Esophagus muscularis mucosa (tissue), 3 donors: ENCODE results near the gene BCAS1.

Experiments used
- POLR2A ChIP-seq: fragments of 450-650 bp; IDR thresholded peaks from one replicate; pipeline ENCODE4 v1.6.1; 2017; ENCODE audit warnings: antibody characterized with exemption, moderate library complexity, mild to moderate bottlenecking, low read depth
- TF ChIP-seq, protein P1 (sequence below), 3 experiments: fragments of 200-600 bp in 2 of 3; fragments of 450-650 bp in 1 of 3; sonication (generic) in 2 of 3; IDR thresholded peaks; one replicate each; pipeline ENCODE4 v1.5.1; 2017 to 2019; ENCODE audit warnings: antibody characterized with exemption in 3 of 3, mild to moderate bottlenecking in 2 of 3, moderate library complexity in 1 of 3

- TF ChIP-seq, protein P1, sequence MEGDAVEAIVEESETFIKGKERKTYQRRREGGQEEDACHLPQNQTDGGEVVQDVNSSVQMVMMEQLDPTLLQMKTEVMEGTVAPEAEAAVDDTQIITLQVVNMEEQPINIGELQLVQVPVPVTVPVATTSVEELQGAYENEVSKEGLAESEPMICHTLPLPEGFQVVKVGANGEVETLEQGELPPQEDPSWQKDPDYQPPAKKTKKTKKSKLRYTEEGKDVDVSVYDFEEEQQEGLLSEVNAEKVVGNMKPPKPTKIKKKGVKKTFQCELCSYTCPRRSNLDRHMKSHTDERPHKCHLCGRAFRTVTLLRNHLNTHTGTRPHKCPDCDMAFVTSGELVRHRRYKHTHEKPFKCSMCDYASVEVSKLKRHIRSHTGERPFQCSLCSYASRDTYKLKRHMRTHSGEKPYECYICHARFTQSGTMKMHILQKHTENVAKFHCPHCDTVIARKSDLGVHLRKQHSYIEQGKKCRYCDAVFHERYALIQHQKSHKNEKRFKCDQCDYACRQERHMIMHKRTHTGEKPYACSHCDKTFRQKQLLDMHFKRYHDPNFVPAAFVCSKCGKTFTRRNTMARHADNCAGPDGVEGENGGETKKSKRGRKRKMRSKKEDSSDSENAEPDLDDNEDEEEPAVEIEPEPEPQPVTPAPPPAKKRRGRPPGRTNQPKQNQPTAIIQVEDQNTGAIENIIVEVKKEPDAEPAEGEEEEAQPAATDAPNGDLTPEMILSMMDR (IDR thresholded peaks at IDR 0.05) = no peak
- no peak for TF ChIP-seq POLR2A
These were observed 15.9 kb downstream of the BCAS1 start for GRCh38 chr20:54054516-54054915.
